WI38 (cell line): ENCODE data around the gene TMEM109.
"Not testable (repeated sequence)": the region's sequence is repeated elsewhere in the genome, so short reads cannot be mapped to it uniquely, and the experiment has no call there.

ENCODE experiments used
- H3K4me3 ChIP-seq: 2 replicates; pipeline ENCODE4 v1.5.1; 2011; ENCODE audit warnings: low read depth, mild to moderate bottlenecking, control low read depth, low read length
- TF ChIP-seq, protein P1 (sequence below): IDR thresholded peaks from 2 replicates; pipeline ENCODE4 v1.5.1; 2012; ENCODE audit warnings: low read depth, mild to moderate bottlenecking, control low read depth, low read length

The TMEM109 gene

DNA sequence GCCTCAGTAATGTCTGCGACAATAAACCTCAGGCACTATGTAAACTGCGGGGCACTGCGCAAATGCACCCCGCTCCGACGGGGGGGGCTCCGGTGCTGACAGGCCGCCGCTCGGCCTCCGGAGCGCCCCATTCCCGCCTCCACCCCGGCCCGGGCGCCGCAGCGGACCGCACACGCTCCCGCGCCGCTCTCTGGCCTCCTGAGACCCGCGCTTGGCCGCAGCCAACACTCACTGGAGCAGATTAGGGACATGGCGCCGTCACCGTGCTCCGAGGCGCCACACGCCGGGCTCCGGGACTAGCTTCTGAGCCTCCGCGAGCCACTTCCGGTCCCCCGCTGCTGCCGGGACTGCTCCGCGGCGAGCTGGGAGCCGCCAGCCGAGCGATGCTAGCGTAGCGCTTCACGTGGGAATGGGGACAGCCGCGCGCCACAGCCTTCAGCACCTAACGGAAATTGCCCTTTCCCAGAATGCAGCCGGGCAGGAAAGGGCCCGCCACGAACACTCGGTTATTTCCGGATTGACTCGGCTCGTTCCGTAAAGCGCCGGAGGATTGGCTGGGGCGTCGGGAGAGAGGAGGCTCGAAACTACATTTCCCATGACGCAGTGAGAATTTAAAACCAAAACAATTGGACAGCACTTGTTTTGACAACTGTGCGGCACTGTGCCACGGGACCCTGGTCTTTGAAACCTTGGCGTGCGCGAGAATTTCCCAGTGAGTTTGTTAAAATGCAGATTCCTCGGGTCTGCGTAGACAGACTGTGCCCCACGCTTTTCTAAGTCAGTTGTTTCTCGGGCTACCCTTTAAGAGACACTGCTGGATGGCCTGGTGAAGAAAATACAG lies 7.6 kb upstream of the TMEM109 start, which contains the start of gene PRPF19:
Gene PRPF19 (minus strand): TSS at position 454 of the 841 bp plus-strand sequence. CDS start 203 bp downstream, at position 251.
- H3K4me3 ChIP-seq = peak within 1 kb of the TSS; percentile 90
- TF ChIP-seq, protein P1, sequence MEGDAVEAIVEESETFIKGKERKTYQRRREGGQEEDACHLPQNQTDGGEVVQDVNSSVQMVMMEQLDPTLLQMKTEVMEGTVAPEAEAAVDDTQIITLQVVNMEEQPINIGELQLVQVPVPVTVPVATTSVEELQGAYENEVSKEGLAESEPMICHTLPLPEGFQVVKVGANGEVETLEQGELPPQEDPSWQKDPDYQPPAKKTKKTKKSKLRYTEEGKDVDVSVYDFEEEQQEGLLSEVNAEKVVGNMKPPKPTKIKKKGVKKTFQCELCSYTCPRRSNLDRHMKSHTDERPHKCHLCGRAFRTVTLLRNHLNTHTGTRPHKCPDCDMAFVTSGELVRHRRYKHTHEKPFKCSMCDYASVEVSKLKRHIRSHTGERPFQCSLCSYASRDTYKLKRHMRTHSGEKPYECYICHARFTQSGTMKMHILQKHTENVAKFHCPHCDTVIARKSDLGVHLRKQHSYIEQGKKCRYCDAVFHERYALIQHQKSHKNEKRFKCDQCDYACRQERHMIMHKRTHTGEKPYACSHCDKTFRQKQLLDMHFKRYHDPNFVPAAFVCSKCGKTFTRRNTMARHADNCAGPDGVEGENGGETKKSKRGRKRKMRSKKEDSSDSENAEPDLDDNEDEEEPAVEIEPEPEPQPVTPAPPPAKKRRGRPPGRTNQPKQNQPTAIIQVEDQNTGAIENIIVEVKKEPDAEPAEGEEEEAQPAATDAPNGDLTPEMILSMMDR = no peak

DNA sequence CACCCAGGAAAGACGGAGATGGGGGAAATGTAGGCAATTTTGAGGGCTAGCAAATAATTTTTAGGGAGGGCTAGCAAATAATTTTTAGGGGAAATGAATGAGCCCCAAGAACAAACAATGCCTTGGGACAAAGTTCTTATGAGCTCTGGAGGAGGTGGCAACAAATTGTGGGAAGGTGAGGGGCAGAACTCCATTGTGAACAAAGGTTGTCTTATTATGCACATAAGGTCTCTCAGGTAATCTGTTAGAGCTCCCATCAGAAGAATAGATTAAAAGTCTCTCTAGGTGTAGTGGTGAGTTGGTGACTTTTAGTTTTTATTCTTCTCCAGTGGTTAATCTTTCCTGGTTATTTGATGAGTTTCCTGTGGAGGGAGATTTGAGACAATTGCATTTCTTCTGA lies 5.2 kb upstream of the TMEM109 start:
- TF ChIP-seq, protein P1 = no peak
- H3K4me3 ChIP-seq = no peak overlapping the region

DNA sequence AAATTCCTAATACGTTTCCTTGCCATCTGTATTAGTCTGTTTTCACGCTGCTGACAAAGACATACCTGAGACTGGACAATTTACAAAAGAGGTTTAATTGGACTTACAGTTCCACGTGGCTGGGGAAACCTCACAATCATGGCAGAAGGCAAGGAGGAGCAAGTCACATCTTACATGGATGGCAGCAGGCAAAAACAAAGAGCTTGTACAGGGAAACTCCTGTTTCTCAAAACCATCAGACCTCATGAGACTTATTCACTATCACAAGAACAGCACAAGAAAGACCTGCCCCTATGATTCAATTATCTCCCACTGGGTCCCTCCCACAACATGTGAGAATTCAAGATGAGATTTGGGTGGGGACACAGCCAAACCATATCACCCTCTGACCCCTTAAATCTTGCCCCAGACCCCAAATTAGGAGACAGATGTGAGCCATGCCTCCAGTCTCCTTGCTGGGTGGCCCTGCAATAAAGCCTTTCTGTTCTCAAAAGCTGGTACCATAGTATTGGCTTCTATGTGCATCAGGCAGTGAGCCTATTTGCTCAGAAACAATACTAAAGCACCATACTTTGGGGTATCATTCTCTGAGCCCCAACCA lies 4.2 kb upstream of the TMEM109 start:
- not testable (repeated sequence) for H3K4me3 ChIP-seq

DNA sequence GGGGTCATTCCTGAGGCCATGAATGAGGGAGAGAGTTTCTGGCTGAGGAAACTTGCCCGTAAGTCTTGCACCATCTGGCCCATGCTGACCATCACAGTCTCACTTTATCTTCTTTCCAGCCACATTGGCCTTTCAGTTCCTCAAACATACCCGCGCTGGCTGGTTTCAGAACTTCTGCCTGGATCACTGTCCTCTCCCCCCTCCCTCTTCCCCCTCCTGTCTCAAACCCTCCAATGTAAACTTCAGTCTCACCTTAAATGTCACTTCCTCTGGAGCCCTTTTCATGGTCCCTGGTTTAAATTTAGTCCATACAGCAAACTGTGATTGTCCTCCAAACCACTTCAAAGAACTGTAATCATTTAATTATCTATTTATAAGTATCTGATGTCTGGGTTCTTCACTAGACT lies 3.7 kb upstream of the TMEM109 start:
- no peak overlapping the region for H3K4me3 ChIP-seq
- TF ChIP-seq, protein P1 = no peak

DNA sequence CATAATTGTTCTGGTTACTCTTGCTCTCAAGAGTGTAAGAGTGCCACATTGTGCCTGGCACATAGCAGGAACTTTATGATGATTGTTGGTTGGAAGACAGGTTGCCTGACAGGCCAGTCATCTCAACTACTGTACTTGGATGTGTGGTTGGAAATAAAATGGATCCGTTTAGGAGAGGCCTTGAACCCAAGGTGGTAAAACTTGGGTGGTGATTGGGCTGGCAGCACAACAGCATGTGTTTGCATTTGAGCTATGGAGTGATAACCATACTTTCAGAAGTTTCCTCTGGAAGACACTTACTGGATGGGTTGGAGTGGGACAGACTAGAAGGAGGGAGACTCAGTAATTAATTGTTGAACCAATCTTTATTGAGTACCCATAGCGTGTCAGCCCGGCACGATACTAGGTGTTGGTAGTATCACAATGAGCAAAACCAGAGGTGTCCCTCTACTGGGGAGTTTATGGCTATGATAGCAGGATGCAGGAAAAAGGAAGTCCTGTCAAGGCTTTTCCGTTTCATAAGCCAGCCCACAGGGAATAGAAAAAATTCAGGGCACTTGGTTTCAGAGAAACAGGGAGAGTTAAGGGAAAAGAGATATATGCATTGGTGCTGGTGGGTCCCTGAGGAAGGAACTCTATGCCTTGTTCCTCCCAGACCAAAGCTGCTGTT lies 3.1 kb upstream of the TMEM109 start:
- TF ChIP-seq, protein P1 = no peak
- H3K4me3 ChIP-seq = no peak overlapping the region

DNA sequence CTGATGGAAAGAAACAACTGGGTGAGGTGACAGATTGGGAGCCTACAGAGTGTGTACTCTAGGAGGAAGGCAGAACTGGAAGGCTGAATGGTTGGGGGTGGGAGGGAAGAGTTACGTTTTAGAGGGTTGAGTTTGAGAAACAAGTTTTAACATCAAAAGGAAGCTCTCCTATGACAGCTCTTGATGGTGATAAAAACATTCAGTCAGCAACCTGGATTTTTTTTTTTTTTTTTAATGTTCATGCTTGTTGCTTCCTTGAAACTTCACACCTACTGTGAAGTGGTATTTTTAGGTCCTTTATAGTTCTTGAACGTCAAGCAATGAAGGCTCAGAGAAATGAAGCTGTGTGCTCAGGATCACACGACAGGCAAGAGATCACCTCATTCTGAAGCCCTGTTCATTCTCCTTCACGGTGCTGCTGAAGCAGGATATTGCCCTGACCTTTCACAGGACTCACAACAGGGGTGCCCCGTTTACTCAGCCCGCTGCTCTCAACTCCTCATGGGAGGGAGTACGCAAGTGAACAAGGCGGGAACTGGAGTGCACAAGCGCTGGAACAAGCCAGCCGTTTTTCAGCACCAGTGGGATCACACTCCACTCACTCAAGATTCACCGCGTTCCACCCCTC lies 1.6 kb upstream of the TMEM109 start:
- no peak overlapping the region for H3K4me3 ChIP-seq
- TF ChIP-seq, protein P1 = no peak

DNA sequence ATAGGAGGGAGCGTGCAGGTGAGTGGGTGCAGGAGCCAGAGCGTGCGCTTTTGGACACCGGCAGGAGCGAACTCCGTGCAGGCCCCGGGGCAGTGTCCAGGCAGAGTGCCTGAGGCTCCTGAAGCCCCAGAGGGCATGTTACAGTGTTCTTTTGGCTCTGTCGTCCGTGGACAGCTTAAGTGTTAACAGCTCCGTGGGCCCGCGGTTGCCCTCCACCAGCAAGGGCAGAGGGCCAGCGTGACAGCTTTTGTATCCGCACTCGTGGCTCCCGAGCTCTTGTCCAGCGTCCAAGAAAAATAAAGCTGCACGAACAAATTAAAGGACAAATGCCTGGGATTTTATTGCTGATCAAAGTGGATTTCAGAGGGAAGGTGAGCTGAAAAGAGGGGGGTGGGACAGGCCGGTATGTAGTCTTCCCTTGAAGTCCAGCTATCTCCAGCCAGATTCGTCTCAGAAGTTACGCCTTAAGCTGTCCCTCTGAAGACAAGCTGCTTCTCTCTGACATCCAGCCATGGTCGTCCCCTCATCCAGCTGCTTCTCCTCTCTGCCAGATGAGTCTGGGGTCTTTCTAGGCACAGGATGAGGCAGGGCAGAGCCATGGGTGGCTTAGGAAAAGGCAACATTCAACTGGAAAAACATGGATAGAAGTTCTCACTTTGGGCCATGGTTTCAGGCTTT lies 968 bp upstream of the TMEM109 start:
- H3K4me3 ChIP-seq = no peak overlapping the region
- TF ChIP-seq, protein P1 = no peak
